Dermis microvascular lymphatic vessel endothelial cell (primary cell): ENCODE measurements around the gene CNGA3. TPM values are rescaled to one million over a fixed set of nuclear protein-coding genes. Genes with fewer than 3 reads are reported as not detected.

Experiments
- DNase-seq, 2 donors: peaks; one replicate each; pipeline versions ENCODE4 v3.0.0 to v3.0.0-alpha.2; 2010; ENCODE audit warnings: low read depth in 2 of 2
- total RNA-seq: library from RNA; depleted of rRNA; stranded (reverse); fragments of >200 nt; gene quantifications from 2 replicates; pipeline ENCODE4 v1.2.1, GENCODE V29; 2014

The CNGA3 gene
- total RNA-seq, 1 donor from 2014 or later, result not detected

DNA sequence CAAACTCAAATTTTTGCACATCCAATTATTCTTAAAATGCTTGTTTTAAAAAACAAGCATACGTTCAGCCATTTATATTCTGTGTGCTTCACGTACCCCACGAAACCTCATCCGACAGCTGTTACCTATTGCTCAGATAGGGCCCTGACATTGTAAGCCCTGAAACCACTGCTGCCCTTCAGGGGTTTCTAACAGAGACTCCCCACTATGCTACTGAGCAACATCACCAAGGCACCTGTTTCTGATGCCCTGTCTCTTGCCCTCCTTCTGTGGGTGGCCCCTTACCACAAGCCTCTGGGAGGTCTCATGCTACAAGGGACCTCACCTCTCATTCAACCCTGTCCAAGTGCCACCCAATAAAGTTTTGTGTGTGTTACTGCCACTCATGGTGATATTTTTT lies 18.5 kb upstream of the CNGA3 start:
- no peak for DNase-seq

DNA sequence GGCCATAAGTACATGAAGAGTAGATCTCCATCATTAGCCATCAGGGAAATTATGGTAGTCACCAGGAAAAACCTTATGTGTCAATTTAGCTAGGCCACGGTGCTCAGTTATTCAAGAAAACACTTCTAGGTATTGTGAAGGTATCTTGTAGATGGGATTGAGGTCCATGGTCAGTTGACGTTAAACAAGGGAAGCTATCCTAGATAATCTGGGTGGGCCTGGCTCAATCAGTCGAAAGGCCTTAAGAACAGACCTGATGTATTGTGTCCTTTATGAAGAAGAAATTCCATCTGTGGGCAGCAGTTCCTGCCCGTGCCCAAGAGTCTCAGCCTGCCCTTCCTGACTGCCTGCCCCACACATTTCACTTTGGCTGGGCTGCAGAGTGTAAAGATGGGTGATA lies 16.7 kb upstream of the CNGA3 start:
- DNase-seq, result no peak

DNA sequence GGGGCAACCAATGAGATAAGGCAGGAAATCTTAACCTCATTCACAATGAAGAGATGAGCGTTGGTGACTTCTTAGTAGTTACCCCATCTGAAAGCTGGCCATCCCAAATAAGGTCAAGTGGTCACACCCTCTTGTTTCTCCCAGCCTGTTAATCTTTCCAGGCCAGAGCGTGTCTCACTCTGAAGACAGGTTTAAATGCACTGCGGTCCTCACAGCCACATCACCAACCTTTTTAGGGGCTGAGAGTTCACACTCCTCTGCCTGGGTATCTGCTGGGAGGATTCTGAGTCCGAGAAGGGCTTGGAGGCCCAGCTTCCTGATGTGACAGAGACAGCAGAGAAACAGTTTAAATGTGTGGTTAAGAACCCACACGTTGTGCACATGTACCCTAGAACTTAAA lies 13.3 kb upstream of the CNGA3 start:
- no peak for DNase-seq

DNA sequence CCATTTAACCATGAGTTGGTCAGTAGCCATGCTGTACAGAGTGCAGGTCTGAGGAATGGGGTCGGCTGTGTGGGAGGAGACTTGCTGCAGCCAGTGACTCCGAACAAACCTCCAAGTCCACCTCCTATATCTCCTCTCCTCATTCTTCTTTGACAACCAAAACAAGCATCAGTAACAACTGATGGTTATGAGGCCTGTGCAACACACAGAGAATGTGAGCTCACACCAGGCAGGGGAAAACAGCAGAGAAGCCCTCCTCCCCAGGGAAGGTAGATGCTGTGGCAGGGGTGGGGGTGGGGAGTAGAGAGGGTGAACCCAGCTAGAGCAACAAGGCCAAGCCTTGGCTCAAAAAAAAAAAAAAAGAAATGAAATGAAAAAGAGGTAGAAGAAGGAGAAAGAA lies 12.3 kb upstream of the CNGA3 start:
- no peak for DNase-seq

DNA sequence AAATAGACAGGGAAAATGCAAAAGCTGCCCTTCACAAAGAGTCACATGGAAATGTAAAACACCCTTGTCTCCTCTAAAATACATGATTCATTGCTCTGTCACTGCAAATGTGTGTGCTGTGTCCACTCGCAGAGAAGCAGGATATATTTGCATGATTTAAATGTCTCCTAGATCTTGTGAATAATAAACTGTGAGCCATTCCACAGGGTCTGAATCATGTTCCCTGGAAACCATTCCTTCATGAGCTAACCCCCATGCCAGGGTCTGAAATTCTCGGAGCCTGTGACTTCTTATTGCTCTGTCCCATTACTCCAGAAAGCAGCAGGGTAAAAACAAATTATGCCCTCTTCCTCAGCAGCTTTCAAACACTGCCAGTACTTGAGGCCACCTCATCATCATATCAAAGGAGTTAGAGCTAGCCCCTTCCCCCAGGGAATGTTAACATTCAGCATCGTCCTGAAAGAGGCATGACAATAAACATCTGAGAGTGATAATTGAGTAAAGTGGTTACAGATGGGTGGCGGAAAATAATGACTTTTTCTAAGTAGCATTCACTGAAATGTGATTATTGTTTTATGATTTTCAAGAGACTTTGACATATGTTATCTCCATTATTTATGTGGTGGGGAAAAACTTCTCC lies 11.7 kb upstream of the CNGA3 start:
- DNase-seq, result peak in 1 of 2 donors; percentile 26

DNA sequence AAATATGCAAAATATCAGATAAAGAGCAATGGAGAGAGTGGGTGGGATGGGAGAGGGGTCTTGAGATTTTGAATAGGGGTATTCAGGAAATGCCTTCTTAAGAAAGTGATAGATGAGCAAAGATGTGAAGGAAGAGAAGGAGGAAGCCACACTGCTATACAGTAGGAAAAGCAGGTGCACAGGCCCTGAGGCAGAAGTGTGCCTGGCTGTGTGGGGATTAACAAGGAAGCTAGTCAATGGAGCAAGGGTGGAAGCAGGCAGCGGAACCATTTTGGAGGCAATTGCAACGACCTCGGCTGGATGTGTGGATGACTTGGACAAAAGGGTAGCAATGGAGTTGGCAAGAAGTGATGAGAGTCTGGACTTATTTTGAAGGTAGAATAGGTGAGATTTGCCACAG lies 11.0 kb upstream of the CNGA3 start:
- no peak for DNase-seq

DNA sequence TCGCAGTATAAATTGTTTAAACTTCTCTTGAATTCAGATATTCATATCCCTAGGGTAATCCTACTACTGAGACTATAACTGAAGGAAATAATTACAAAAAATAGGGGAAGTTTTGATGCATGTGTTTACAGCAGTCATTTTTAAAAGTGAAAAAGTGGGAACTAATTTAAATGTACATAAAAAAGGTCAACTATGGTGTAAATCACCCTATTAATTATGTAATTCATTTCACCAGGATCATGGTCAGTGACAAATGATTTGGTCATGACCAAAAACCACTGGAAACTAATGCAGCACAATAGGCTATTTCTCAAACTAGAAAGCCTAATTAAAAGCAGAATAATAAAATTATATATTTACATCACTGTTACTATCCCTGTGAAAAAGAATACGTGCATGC lies 5.0 kb upstream of the CNGA3 start:
- no peak for DNase-seq

DNA sequence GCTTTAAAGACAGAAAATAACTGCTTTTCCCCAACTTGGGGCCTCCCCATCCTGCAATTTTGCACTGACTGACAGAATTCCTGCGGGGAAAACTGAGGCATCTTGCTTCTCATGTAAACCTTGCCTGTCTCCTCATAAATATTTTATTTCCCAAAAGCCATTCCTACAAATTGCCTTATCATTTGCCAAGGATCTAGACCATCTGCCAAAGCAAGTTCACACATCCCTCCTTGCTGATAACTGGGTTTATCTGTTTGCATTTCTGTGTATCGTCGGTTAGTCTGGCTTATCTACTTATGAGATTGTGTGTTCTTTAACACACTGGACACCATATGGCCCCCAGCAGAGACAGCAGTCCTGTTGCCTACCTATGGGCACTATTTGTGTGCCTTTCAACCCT lies 3.0 kb upstream of the CNGA3 start:
- no peak for DNase-seq

DNA sequence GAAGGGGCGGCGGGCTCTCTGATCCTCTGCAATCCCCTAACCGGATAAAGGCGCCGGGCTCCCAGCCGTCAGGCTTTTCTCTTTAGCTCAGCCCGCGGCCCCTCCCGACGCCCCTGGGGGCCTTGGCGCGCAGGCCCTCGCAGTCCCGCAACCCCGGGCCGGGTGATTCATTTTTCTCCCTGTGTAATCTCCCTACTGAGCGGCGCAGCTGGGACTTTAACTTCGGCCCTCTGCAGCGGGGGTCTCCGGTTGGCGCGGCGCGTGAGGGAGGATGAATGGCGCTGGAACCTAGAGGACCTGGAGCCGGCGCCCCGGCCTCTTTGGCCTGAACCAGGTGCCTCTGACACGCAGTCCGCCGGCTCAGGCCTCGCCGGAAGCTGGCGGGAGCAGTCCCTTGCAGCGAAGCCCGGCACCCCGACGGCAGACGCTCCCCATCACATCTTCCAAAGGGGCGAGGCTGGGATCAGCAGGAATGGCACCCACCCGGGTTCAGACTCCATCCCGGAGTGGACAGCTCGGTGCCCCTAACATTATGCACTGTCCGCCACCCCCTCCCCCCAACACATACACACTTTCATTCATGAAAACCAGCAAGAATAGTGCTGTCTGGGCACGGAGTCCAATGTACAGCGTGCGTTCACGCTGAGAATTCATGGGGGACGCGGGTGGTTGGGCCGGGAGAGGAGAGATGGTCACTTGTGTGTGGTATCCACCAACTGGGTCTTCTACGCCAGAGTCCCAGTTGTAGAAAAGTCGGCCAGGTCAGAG lies 1.2 kb downstream of the CNGA3 start:
- no peak for DNase-seq

DNA sequence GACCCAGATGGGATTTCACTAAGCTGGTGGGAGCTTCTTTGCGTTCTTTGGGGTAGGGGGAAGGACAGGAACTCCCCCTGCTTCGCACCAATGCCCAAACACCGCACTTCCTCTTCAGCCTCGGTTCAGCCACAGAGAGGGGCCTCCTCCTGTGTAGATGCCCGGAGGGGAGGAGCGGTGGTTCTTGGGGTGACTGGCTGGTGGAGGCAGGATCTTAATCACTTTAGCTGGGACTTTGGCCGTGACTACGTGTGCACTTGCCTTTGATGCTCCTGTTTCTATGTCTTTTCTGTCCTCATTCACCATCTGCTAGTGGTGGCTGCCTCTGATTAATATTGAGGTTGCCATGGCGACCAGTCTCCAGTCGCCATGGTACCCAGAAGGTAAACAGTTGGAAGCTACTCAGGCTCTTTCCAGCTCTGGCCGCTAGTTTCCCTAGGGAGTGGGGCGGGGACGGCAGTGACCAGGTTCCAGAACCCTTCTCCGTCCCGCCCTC lies 1.9 kb downstream of the CNGA3 start:
- no peak for DNase-seq

DNA sequence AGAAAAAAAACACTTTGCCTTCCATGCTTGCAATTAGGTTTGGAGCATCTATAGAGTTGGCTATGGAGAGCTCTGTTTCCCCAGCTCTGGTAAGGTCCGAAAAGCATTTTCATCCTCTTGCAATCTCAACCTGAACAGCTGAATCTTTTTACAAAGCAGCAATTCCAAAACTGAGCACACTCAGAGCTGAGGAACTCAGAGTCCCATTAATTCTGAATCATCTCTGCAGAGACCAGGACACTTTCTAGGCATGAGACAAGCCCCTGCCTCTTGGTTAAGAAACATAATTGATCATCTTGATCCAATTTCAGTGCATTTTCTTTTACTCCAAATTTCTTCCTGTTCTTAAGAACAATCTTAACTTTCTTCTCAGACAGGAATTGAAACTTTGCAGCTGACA lies 4.2 kb downstream of the CNGA3 start:
- no peak for DNase-seq

DNA sequence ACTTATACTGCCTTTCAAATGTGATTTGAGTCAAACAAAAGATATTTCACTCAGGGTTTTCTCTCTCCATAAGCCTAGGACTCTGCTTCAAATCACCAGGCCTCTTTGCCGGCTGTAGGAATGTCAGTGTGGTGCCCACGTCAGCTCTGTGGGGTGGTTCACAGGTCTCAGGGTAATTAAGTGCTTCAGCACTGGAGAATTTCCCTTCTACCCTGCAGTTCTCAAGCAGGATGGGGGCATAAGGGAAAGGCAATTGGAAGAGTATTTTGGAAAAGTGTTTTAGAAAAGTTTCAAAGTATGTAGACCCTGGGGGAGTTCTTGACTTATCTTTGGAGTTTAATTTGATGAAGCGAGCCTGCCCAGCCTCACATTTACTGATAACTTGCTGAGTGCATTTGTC lies 9.6 kb downstream of the CNGA3 start:
- DNase-seq, result no peak

DNA sequence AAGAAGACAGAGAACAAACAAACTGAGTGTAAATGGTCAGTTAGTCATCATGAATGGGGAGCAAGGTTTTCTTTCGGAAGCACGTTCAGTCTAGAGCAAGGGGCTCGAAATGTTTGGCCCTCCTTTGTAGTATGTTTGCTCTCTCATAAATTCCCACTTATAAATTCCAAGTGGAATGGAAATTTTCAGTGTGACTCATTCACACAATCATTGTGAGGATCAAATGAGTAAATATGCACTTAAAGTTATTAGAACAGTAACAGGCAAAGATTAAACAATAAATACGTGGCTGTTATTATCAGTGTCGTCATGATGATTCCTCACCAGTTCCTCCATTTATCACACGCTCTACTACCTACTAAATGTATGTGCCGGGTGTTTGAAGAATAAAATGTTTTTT lies 10.5 kb downstream of the CNGA3 start:
- no peak for DNase-seq

DNA sequence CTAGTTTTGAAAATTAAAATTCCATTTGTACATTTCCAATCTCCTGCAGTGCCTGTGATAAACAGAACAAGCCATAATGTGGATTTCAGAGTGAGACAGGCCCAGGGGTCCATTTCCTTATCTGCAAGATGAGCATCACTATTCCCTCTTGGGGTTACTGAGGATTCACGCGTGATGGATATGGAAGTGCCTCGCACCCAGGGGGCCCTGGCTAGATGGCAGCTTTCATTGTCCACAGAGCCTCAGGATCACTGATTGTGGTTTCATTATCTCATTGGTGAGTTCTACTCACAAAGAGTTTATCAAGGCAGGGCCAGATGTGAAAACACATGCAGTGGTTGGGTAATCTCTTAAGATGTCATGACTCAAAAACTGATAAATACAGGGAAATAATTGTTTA lies 11.6 kb downstream of the CNGA3 start:
- DNase-seq, result no peak

DNA sequence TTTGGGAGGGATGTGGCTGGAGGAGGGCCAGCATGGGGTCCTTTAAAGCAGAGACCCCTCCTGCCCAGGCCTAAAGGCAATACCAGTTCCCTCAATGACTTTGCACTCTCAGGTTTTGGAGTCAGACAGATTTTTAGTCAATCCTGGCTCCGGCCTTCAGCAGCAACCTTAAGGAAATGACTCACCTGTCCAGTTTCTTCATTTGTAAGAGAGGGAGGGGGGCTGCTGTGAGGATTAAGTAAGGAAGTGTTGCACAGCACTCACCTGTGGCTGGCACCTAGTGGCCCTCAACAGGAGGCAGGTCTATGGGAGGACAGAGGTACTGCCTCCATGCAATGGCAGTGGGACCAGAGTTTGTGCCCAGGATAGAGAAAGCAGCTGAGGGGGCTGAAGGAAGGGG lies 13.7 kb downstream of the CNGA3 start:
- DNase-seq, result no peak

DNA sequence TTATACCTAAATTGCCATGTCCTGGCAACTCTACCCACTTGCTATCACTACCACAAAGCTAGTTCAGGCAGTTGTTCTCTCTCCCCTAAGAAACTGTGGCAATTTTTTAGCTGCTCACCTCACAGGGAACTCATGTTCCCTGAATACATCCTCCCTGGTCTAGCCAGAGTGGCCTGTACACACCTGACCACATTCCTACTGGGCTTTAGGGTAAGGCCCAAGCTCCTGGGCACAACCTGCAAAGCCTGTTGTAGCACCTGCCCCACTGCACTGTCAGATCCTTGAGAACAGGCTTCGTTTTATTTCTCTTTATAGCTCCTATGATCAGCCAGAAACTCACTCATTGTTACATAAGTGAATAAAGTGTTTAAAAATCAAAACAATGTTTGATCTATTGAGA lies 21.5 kb downstream of the CNGA3 start:
- DNase-seq, result no peak

DNA sequence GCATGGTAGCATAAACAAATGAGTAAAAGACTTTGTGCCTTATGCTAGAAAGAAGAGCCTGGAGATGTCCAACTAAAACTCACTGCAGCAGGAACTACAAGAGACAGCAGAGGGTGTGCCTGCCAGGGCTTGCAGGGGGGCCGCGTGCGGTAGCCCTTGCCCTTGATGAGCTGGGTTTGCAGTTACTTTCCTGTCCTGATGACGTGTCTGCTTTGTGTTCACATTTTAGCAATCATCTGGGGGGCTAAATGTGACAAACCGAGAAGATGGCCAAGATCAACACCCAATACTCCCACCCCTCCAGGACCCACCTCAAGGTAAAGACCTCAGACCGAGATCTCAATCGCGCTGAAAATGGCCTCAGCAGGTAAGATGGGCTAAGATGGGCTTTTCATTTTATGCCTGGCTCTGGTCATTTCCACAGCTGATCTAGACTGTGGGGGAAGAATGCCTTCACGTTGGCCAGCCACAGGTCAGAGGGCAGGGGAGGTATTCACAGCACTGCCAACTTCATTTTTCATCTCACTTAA lies 23.5 kb downstream of the CNGA3 start:
- no peak for DNase-seq

DNA sequence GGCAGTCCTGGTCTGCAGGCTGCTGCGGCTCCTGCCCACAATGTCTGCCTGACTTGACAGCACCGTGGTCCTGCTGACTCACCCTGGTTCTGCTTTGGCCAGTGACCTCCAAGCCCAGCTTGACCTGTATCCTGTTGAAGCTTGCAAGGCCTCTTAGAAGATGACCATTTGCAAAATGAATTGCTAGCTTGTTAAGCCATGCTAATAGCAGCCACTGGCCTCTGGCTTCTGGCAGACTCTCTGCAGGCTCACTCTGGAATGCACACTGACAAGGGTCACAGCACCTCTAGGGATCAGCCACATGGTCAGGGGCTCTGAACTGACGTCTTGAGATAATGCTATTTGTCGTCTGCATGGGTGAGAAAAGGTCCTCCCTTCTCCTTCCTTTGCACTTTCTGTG lies 25.9 kb downstream of the CNGA3 start:
- no peak for DNase-seq

DNA sequence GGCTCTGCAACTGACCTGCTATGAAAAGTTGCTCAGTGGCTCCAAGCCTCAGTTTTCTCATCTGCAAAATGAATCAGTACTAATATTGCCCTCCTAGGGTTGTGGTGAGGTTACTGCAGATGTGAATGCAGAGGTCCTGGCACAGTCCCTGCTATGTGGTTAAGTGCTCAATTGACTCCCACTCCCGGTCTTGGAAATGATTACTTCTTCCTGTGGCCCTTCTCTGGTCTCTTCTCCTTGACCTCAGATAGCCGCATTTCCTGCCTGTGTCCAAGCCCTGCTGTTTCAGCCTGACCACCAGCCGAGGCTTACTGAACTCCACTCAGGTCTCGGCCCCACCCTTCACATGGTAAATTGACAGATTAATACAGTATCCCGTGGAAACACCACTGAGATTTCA lies 26.3 kb downstream of the CNGA3 start:
- DNase-seq, result no peak

DNA sequence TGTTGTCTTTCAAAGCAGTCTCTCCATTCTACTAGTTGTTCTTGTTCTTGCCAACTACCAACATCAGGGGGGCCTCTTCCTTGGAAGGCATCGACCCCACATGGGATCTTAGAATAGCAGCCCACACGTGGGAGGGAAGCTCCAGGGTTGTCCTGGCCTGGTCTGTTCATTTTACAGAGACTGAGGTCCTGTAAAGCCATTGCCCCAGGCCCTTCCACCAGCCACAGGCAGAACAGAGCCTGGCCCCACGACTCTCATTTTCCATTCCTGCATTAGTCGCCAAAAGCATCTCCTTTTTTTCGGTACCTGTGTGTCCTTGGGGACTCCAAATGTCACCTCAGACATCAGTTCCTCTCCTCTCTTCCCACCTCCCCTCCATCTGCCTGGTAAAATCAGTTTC lies 28.0 kb downstream of the CNGA3 start:
- no peak for DNase-seq

DNA sequence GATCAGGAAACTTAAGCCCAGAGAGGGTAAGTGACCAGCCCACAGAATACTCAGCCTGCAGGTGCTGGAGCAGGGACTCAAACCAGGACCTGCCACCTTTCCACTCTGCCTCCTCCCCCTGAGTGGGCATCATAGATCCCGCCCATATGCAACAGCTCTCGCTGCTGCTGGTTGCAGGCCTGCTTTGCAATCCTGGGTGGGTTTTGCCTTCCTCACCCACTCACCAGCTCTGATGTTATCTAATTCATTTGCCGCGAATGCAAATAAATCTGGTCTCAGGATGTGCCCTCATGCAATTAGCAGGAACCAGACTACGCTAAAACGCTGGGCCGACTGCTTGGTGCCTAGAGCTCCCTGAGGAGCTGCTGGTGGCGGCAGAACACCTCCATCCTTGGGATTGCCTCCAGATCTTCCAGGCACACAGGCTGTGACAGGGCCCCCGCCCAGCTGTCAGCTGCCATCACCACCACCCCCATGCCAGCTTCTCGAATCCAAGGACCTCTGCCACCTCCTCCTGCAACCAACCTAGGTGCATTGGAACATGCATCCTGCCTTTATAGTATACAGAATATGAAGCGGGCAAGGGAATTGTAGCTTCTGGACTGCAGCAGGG lies 28.8 kb downstream of the CNGA3 start:
- no peak for DNase-seq

DNA sequence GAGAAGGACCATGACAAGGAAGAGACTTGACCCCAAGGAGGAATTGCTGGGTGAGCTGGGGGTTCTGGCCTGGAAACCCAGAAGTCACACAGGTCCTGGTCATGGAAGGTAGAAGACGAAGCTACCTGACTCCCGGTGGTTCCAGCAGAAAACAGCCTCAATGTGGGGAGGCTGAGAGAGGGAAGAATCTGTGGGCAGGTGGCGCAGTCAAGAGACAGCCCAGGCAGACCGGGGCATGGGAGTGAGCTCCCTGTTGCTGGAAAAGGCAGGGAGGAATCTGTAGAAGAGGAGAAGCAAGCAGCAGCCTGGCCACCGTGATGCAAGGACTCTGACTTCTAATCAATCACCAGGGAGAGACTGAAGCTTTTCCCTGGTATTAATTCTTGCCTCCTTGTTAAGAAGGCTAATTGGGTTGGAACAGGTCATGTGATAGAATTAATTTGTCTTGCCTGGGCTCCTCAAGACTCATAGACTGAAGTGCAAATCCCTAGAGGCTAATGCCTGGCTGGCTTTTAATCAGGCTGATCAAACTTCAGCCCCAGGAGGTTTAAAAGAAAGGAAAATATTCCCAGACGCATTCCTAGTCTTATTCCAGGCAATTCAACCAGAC lies 30.1 kb downstream of the CNGA3 start:
- no peak for DNase-seq
